HCT116 (cell line): Measurements from ENCODE around the gene MATR3.

ENCODE experiments used
- CEBPB ChIP-seq: IDR thresholded peaks from 2 replicates; pipeline ENCODE4 v1.6.1; 2012; ENCODE audit warnings: low read depth
- CTCF ChIP-seq, 3 experiments: fragments of 200-600 bp in 1 of 3; sonication (generic) in 1 of 3; IDR thresholded peaks in 2 of 3; conservative IDR thresholded peaks in 1 of 3; 2 replicates each; pipeline ENCODE4 v1.5.1; 2012 to 2017; ENCODE audit warnings: low read depth in 2 of 3, low read length in 2 of 3, antibody characterized with exemption in 1 of 3, borderline replicate concordance in 1 of 3, control low read depth in 1 of 3, mild to moderate bottlenecking in 1 of 3, mixed read lengths in 1 of 3, mixed run types in 1 of 3, moderate library complexity in 1 of 3; ENCODE audit not compliant: insufficient read depth in 1 of 3
- EGR1 ChIP-seq: IDR thresholded peaks from 2 replicates; pipeline ENCODE4 v1.6.1; 2012; ENCODE audit warnings: low read depth
- EZH2 ChIP-seq: fragments of 200-600 bp; sonication (generic); IDR thresholded peaks from 2 replicates; pipeline ENCODE4 v1.6.1; 2017; ENCODE audit warnings: antibody characterized with exemption, mixed run types
- EZH2phosphoT487 ChIP-seq: fragments of 200-600 bp; IDR thresholded peaks from 2 replicates; pipeline ENCODE4 v1.6.1; 2018; ENCODE audit warnings: antibody characterized with exemption, borderline replicate concordance
- MAX ChIP-seq: IDR thresholded peaks from 2 replicates; pipeline ENCODE4 v1.6.1; 2012
- POLR2A ChIP-seq: IDR thresholded peaks from 2 replicates; pipeline ENCODE4 v1.7.0; 2011; ENCODE audit warnings: borderline replicate concordance; ENCODE audit not compliant: insufficient read depth, insufficient read length; ENCODE audit errors: extremely low read depth
- POLR2AphosphoS5 ChIP-seq: IDR thresholded peaks from 2 replicates; pipeline ENCODE4 v1.6.1; 2011; ENCODE audit warnings: mild to moderate bottlenecking, low read depth, low read length, moderate library complexity
- RAD21 ChIP-seq: IDR thresholded peaks from 2 replicates; pipeline ENCODE4 v1.6.1; 2012; ENCODE audit warnings: low read depth, mild to moderate bottlenecking
- REST ChIP-seq: IDR thresholded peaks from 2 replicates; pipeline ENCODE4 v1.6.1; 2012; ENCODE audit warnings: low read depth
- TCF7L2 ChIP-seq: IDR thresholded peaks from 2 replicates; pipeline ENCODE4 v1.7.0; 2011; ENCODE audit warnings: borderline replicate concordance, inconsistent platforms; ENCODE audit not compliant: insufficient read depth, insufficient read length; ENCODE audit errors: extremely low read depth
- YY1 ChIP-seq: IDR thresholded peaks from 2 replicates; pipeline ENCODE4 v1.6.1; 2011; ENCODE audit warnings: low read length, low read depth, moderate library complexity, mild to moderate bottlenecking; ENCODE audit not compliant: insufficient replicate concordance; ENCODE audit errors: extremely low read depth
- ZBTB33 ChIP-seq: IDR thresholded peaks from 2 replicates; pipeline ENCODE4 v1.6.1; 2011; ENCODE audit warnings: mild to moderate bottlenecking, low read length, moderate library complexity; ENCODE audit not compliant: insufficient replicate concordance; ENCODE audit errors: extremely low read depth

GRCh38 chr5:139245637-139246339 is 47.8 kb upstream of the MATR3 start:
- no peak for TF ChIP-seq EGR1
- TF ChIP-seq CTCF (IDR thresholded peaks at IDR 0.05 in 2 of 3, conservative IDR thresholded peaks at IDR 0.05 in 1 of 3; ENCODE audit: borderline replicate concordance in 1 of 3, insufficient read depth in 1 of 3, low read depth in 2 of 3, low read length in 2 of 3) = no peak
- TF ChIP-seq POLR2A = no peak
- no peak for TF ChIP-seq EZH2
- no peak for TF ChIP-seq TCF7L2
- TF ChIP-seq EZH2phosphoT487 = no peak
- TF ChIP-seq POLR2AphosphoS5 = no peak
- TF ChIP-seq MAX = no peak
- TF ChIP-seq CEBPB = no peak
- TF ChIP-seq REST = no peak
- TF ChIP-seq ZBTB33 = no peak
- TF ChIP-seq RAD21 = peak; percentile 25; the same call in 1 of the 2 replicates
- no peak for TF ChIP-seq YY1
